ENCODE data around the gene GBE1.
"Not testable (repeated sequence)": the region's sequence is repeated elsewhere in the genome, so short reads cannot be mapped to it uniquely, and the experiment has no call there.

Gene GBE1

GRCh38 chr3:81753416-81754027 lies 7.9 kb downstream of the GBE1 start:
- no peak for DNase-seq (ENCODE audit: low read depth in 1 of 2, low spot score in 1 of 2)

- no peak for DNase-seq (ENCODE audit: low read depth in 1 of 2, low spot score in 1 of 2)
Measured at GRCh38 chr3:81752604-81753003, 8.8 kb downstream of the GBE1 start.

- DNase-seq (ENCODE audit: low read depth in 1 of 2, low spot score in 1 of 2): no peak
Measured at GRCh38 chr3:81749265-81749664, 12.2 kb downstream of the GBE1 start.

- not testable (repeated sequence) for DNase-seq (ENCODE audit: low read depth in 1 of 2, low spot score in 1 of 2)
Measured at GRCh38 chr3:81747280-81747679, 14.2 kb downstream of the GBE1 start.

- no peak for DNase-seq (ENCODE audit: low read depth in 1 of 2, low spot score in 1 of 2)
Measured at GRCh38 chr3:81744366-81744765, 17.1 kb downstream of the GBE1 start.

GRCh38 chr3:81743096-81744025 lies 18.1 kb downstream of the GBE1 start:
- DNase-seq (ENCODE audit: low read depth in 1 of 2, low spot score in 1 of 2): no peak

- DNase-seq (ENCODE audit: low read depth in 1 of 2, low spot score in 1 of 2): no peak
Measured at GRCh38 chr3:81742581-81742980, 18.9 kb downstream of the GBE1 start.

GRCh38 chr3:81741216-81741615 lies 20.2 kb downstream of the GBE1 start:
- DNase-seq (ENCODE audit: low read depth in 1 of 2, low spot score in 1 of 2): no peak

GRCh38 chr3:81740731-81741130 lies 20.7 kb downstream of the GBE1 start:
- no peak for DNase-seq (ENCODE audit: low read depth in 1 of 2, low spot score in 1 of 2)

GRCh38 chr3:81735334-81735733 lies 26.1 kb downstream of the GBE1 start:
- DNase-seq (ENCODE audit: low read depth in 1 of 2, low spot score in 1 of 2): no peak

- no peak for DNase-seq (ENCODE audit: low read depth in 1 of 2, low spot score in 1 of 2)
Measured at GRCh38 chr3:81734742-81735141, 26.7 kb downstream of the GBE1 start.

- DNase-seq (ENCODE audit: low read depth in 1 of 2, low spot score in 1 of 2): no peak
Measured at GRCh38 chr3:81732642-81733041, 28.8 kb downstream of the GBE1 start.

GRCh38 chr3:81728766-81729544 lies 32.5 kb downstream of the GBE1 start:
- DNase-seq (ENCODE audit: low read depth in 1 of 2, low spot score in 1 of 2): no peak

- DNase-seq (ENCODE audit: low read depth in 1 of 2, low spot score in 1 of 2): no peak
Measured at GRCh38 chr3:81726735-81727134, 34.7 kb downstream of the GBE1 start.

- no peak for DNase-seq (ENCODE audit: low read depth in 1 of 2, low spot score in 1 of 2)
Measured at GRCh38 chr3:81726132-81726531, 35.3 kb downstream of the GBE1 start.

- DNase-seq (ENCODE audit: low read depth in 1 of 2, low spot score in 1 of 2): no peak
Measured at GRCh38 chr3:81723732-81724313, 37.6 kb downstream of the GBE1 start.

GRCh38 chr3:81718311-81718710 lies 43.1 kb downstream of the GBE1 start:
- DNase-seq (ENCODE audit: low read depth in 1 of 2, low spot score in 1 of 2): no peak

- no peak for DNase-seq (ENCODE audit: low read depth in 1 of 2, low spot score in 1 of 2)
Measured at GRCh38 chr3:81716870-81717509, 44.5 kb downstream of the GBE1 start.

- DNase-seq (ENCODE audit: low read depth in 1 of 2, low spot score in 1 of 2): no peak
Measured at GRCh38 chr3:81713031-81713430, 48.4 kb downstream of the GBE1 start.

- DNase-seq (ENCODE audit: low read depth in 1 of 2, low spot score in 1 of 2): no peak
Measured at GRCh38 chr3:81709606-81710005, 51.8 kb downstream of the GBE1 start.

- no peak for DNase-seq (ENCODE audit: low read depth in 1 of 2, low spot score in 1 of 2)
Measured at GRCh38 chr3:81707996-81708395, 53.4 kb downstream of the GBE1 start.
